Mucosa of gallbladder (tissue), 1 donor: Measurements from ENCODE around the gene PCDHA8. TPM values are rescaled to one million over a fixed set of nuclear protein-coding genes. Genes with fewer than 3 reads are reported as not detected.
"Not testable (repeated sequence)": the region's sequence is repeated elsewhere in the genome, so short reads cannot be mapped to it uniquely, and the experiment has no call there.

ENCODE experiments used
- DNase-seq: peaks from one replicate; pipeline ENCODE4 v3.0.0-alpha.2; 2020; ENCODE audit warnings: low spot score
- total RNA-seq: library from RNA; stranded (reverse); gene quantifications from one replicate; pipeline ENCODE4 v1.2.1, GENCODE V29; 2021
- donor health status: DM: no; HTN: no; CAD: no.

PCDHA8 gene
- total RNA-seq, result 0.49 TPM

GRCh38 chr5:140840978-140841962 is at the start of gene PCDHA8:
TSS of gene PCDHA8 (plus strand) at chr5:140841187. CDS start at chr5:140841322, 135 bp downstream.
- no peak for DNase-seq

GRCh38 chr5:140794595-140795258 is 46.3 kb upstream of the PCDHA8 start, which contains the start of gene PCDHA2:
TSS of gene PCDHA2 (plus strand) at chr5:140794852.
- no peak for DNase-seq

GRCh38 chr5:140795259-140795641 is 45.7 kb upstream of the PCDHA8 start:
- no peak for DNase-seq

GRCh38 chr5:140796072-140796717 is 44.8 kb upstream of the PCDHA8 start:
- DNase-seq, result not testable (repeated sequence)

- no peak for DNase-seq
These were observed 44.3 kb upstream of the PCDHA8 start for GRCh38 chr5:140796718-140797095.

GRCh38 chr5:140800816-140801493 is 40.0 kb upstream of the PCDHA8 start, which contains the start of gene PCDHA3:
TSS of gene PCDHA3 (plus strand) at chr5:140801057.
- DNase-seq, result no peak

GRCh38 chr5:140801494-140801841 is 39.5 kb upstream of the PCDHA8 start:
- no peak for DNase-seq

GRCh38 chr5:140802381-140802780 is 38.6 kb upstream of the PCDHA8 start:
- DNase-seq, result not testable (repeated sequence)

GRCh38 chr5:140802781-140803271 is 38.2 kb upstream of the PCDHA8 start:
- no peak for DNase-seq

GRCh38 chr5:140806834-140807775 is 33.9 kb upstream of the PCDHA8 start, which contains the start of gene PCDHA4:
TSS of gene PCDHA4 (plus strand) at chr5:140807068.
- DNase-seq, result peak; percentile 34

- not testable (repeated sequence) for DNase-seq
These were observed 32.6 kb upstream of the PCDHA8 start for GRCh38 chr5:140808241-140808888.

GRCh38 chr5:140808889-140809291 is 32.1 kb upstream of the PCDHA8 start:
- DNase-seq, result no peak

- DNase-seq, result no peak
These were observed 19.4 kb upstream of the PCDHA8 start, which contains the start of gene PCDHA5 for GRCh38 chr5:140821375-140822280. TSS of gene PCDHA5 (plus strand) at chr5:140821613.

GRCh38 chr5:140822281-140822629 is 18.7 kb upstream of the PCDHA8 start:
- DNase-seq, result no peak

GRCh38 chr5:140822969-140823368 is 18.0 kb upstream of the PCDHA8 start:
- DNase-seq, result not testable (repeated sequence)

- no peak for DNase-seq
These were observed 17.5 kb upstream of the PCDHA8 start for GRCh38 chr5:140823475-140823874.

- DNase-seq, result no peak
These were observed 13.2 kb upstream of the PCDHA8 start, which contains the start of gene PCDHA6 for GRCh38 chr5:140827704-140828361. TSS of gene PCDHA6 (plus strand) at chr5:140827960. CDS start at chr5:140828092, 132 bp downstream.

- DNase-seq, result no peak
These were observed 12.6 kb upstream of the PCDHA8 start for GRCh38 chr5:140828362-140828737.
